HepG2 (cell line): ENCODE data around the gene ERRFI1.
A peak's percentile ranks its signal among the peaks of the same experiment; 100 is the strongest.

ENCODE experiments used
- FOXP1 ChIP-seq, 2 experiments: fragments of 450-650 bp in 1 of 2; IDR thresholded peaks; 2 replicates each; pipeline ENCODE4 v1.6.1; 2017 to 2018; ENCODE audit warnings: antibody characterized with exemption in 1 of 2
- HOXA7 ChIP-seq: sonication (generic); formaldehyde crosslinking; IDR thresholded peaks from 2 replicates; pipeline ENCODE4 v1.8.1; 2022; ENCODE audit warnings: mild to moderate bottlenecking, missing genetic modification reagents, moderate library complexity
- IRF1 ChIP-seq: sonication (generic); formaldehyde crosslinking; IDR thresholded peaks from 2 replicates; pipeline ENCODE4 v1.4.0; 2020; ENCODE audit warnings: low read depth, mild to moderate bottlenecking, missing genetic modification reagents
- IRF2 ChIP-seq: IDR thresholded peaks from 2 replicates; pipeline ENCODE4 v1.6.1; 2018; ENCODE audit warnings: missing genetic modification reagents, missing compliant biosample characterization
- NKX3-1 ChIP-seq: sonication (generic); formaldehyde crosslinking; IDR thresholded peaks from 2 replicates; pipeline ENCODE4 v1.5.0; 2020; ENCODE audit warnings: missing genetic modification reagents
- POGZ ChIP-seq: sonication (generic); formaldehyde crosslinking; IDR thresholded peaks from 2 replicates; pipeline ENCODE4 v1.4.0; 2020; ENCODE audit warnings: mild to moderate bottlenecking, missing genetic modification reagents
- RAD21 ChIP-seq: fragments of 450-650 bp; formaldehyde crosslinking; IDR thresholded peaks from 2 replicates; pipeline ENCODE4 v1.5.0; 2020; ENCODE audit warnings: mild to moderate bottlenecking
- RBFOX2 ChIP-seq: fragments of 200-400 bp; formaldehyde crosslinking; IDR thresholded peaks from 2 replicates; pipeline ENCODE4 v1.6.1; 2017; ENCODE audit warnings: low read depth, mild to moderate bottlenecking, low read length
- TCF12 ChIP-seq, 2 experiments: fragments of 450-650 bp in 1 of 2; sonication (generic) in 1 of 2; formaldehyde crosslinking in 1 of 2; IDR thresholded peaks; 2 replicates each; pipeline versions ENCODE4 v1.6.1 to v1.8.0; 2017 to 2022; ENCODE audit warnings: antibody characterized with exemption in 1 of 2, mild to moderate bottlenecking in 1 of 2, missing genetic modification reagents in 1 of 2, moderate library complexity in 1 of 2
- ZNF121 ChIP-seq: sonication (generic); formaldehyde crosslinking; IDR thresholded peaks from 2 replicates; pipeline ENCODE4 v1.5.0; 2020; ENCODE audit warnings: mild to moderate bottlenecking, missing genetic modification reagents
- ZNF7 ChIP-seq: IDR thresholded peaks from 2 replicates; pipeline ENCODE4 v1.6.1; 2016; ENCODE audit warnings: missing biosample characterization, missing genetic modification reagents
- TF ChIP-seq, protein P1 (sequence below): sonication (generic); formaldehyde crosslinking; IDR thresholded peaks from 2 replicates; pipeline ENCODE4 v1.4.0; 2020; ENCODE audit warnings: missing genetic modification reagents, borderline replicate concordance

GRCh38 chr1:8014381-8014988 is 11.6 kb downstream of the ERRFI1 start:
- no peak for TF ChIP-seq RAD21
- TF ChIP-seq IRF1 (CRISPR knock-in tag), result no peak
- TF ChIP-seq ZNF7 (CRISPR knock-in tag), result no peak
- TF ChIP-seq FOXP1 (IDR thresholded peaks at IDR 0.05), result no peak
- TF ChIP-seq FOXP1 (CRISPR knock-in tag; IDR thresholded peaks at IDR 0.05), result no peak
- no peak for TF ChIP-seq ZNF121 (CRISPR knock-in tag)
- no peak for TF ChIP-seq NKX3-1 (CRISPR knock-in tag)
- peak; percentile 22; the same call in 1 of the 2 replicates for TF ChIP-seq RBFOX2
- TF ChIP-seq, protein P1, sequence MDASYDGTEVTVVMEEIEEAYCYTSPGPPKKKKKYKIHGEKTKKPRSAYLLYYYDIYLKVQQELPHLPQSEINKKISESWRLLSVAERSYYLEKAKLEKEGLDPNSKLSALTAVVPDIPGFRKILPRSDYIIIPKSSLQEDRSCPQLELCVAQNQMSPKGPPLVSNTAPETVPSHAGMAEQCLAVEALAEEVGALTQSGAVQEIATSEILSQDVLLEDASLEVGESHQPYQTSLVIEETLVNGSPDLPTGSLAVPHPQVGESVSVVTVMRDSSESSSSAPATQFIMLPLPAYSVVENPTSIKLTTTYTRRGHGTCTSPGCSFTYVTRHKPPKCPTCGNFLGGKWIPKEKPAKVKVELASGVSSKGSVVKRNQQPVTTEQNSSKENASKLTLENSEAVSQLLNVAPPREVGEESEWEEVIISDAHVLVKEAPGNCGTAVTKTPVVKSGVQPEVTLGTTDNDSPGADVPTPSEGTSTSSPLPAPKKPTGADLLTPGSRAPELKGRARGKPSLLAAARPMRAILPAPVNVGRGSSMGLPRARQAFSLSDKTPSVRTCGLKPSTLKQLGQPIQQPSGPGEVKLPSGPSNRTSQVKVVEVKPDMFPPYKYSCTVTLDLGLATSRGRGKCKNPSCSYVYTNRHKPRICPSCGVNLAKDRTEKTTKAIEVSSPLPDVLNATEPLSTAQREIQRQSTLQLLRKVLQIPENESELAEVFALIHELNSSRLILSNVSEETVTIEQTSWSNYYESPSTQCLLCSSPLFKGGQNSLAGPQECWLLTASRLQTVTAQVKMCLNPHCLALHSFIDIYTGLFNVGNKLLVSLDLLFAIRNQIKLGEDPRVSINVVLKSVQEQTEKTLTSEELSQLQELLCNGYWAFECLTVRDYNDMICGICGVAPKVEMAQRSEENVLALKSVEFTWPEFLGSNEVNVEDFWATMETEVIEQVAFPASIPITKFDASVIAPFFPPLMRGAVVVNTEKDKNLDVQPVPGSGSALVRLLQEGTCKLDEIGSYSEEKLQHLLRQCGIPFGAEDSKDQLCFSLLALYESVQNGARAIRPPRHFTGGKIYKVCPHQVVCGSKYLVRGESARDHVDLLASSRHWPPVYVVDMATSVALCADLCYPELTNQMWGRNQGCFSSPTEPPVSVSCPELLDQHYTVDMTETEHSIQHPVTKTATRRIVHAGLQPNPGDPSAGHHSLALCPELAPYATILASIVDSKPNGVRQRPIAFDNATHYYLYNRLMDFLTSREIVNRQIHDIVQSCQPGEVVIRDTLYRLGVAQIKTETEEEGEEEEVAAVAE, result no peak
- no peak for TF ChIP-seq HOXA7 (CRISPR knock-in tag)
- TF ChIP-seq POGZ (CRISPR knock-in tag), result no peak
- TF ChIP-seq TCF12 (IDR thresholded peaks at IDR 0.05), result no peak
- no peak for TF ChIP-seq TCF12 (CRISPR knock-in tag; IDR thresholded peaks at IDR 0.05)
- TF ChIP-seq IRF2 (CRISPR knock-in tag), result no peak
